Measurements from ENCODE around the gene RAB5IF.
A peak's percentile ranks its signal among the peaks of the same experiment; 100 is the strongest.
"Not testable (repeated sequence)": the region's sequence is repeated elsewhere in the genome, so short reads cannot be mapped to it uniquely, and the experiment has no call there.

The RAB5IF gene

DNA sequence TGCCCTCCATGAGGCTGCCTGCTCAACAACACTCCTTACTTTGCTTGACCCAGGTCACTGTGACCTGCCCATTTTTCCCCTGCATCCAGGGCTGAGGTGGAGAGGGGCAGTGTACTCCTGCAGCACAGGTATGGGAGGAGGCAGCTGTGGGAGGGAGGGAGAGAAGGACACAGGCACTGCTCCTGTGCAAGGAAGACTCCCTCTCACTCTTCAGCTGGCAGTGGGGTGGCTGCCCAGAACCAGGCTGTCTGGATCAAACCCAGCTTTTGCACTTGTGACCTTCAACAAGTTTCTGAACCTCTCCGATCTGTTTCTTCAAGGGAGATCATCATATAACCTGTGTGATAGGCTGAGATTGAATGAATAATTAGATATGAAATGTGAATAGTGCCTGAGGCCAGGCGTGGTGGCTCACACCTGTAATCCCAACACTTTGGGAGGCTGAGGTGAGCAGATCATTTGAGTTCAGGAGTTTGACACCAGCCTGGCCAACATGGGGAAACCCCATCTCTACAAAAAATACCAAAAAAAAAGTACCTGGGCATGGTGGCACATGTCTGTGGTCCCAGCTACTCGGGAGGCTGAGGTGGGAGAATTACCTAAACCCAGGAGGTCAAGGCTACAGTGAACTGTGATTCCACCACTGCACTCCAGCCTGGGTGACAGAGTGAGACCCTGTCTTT is 18.1 kb upstream of the RAB5IF start:
- DNase-seq, result no peak

- no peak for DNase-seq
Observed at GRCh38 chr20:36591281-36591680, 14.3 kb upstream of the RAB5IF start.

- DNase-seq, result peak; percentile 33
Observed at GRCh38 chr20:36591854-36592641, 13.5 kb upstream of the RAB5IF start.

DNA sequence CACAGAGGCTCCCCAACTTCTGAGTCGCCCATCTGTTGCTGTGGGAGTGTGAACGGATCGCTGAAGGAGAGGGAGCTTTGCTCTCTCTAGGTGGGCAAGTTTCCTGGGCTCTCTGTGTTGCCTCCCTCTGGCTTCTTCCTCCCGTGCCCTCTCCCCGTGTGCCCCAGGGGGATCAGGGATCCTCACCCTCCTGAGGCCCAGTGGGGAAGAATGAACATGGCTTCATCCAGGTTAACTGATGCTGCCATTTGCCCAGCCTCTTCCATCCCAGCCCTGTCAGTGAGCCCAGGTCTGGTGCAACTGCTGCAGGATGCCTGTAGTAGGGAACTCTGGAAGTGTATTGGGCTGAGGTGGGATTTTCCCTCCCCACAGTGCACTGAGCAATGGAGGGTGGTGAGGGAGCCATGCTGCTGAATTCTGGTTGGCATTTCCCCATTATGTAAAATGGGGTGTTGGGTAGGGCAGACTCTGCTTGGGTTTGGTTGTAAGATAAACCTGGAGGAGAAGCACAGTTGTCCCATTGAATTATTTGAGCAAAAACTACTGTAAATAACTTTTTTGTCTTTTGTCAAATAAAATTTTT is 12.1 kb upstream of the RAB5IF start:
- no peak for DNase-seq

GRCh38 chr20:36599912-36600345 is 5.7 kb upstream of the RAB5IF start:
- DNase-seq, result peak; percentile 71

GRCh38 chr20:36601540-36601939 is 4.0 kb upstream of the RAB5IF start:
- DNase-seq, result no peak

DNA sequence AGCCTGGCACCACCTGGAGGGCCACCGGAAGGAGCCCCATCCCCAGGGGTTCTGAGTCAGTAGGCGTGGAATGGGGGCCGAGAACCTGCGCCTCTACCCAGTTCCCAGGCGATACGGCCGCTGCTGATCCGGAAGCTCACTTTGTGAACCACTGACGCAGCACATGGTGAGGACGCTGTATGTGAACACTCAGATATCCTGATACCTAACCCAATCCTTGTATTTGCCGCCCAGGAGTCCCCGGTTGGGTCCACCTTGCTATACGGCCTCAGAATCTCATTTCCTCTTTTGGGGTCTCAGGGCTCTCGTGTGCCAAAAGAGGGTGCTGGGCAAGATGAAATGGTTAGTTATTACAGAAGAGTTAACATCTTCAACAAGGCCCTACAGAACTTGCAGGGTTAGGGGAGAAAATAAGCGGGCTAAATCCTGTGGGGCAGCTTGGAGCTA is 604 bp upstream of the RAB5IF start:
- DNase-seq, result peak; percentile 84

- DNase-seq, result peak; percentile 67
Observed at GRCh38 chr20:36606158-36607066, 833 bp downstream of the RAB5IF start.

- no peak for DNase-seq
Observed at GRCh38 chr20:36607586-36608387, 2.2 kb downstream of the RAB5IF start.

- not testable (repeated sequence) for DNase-seq
Observed at GRCh38 chr20:36608388-36608728, 2.8 kb downstream of the RAB5IF start.

DNA sequence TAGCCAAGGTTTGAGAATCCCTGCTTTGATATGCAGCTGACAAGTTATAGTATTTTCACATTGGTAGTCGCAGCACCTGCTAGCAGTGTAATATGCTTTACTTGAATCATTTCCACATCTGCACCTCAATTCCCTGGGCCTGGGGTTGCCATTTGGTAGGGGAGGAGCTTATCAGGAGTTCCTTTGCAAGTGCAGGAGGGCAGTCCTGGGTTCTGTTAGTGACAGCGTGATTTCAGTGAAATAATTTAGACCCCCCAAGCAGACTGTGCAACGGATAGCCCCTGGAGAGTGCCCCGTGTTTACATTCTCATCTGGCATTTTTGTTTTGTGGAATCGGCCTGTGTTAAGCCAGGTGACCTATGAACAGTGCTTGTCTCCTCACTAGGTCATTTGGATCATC is 6.0 kb downstream of the RAB5IF start:
- DNase-seq, result no peak

GRCh38 chr20:36613974-36614373 is 8.4 kb downstream of the RAB5IF start:
- DNase-seq, result no peak

- DNase-seq, result no peak
Observed at GRCh38 chr20:36614781-36615557, 9.4 kb downstream of the RAB5IF start.

- DNase-seq, result no peak
Observed at GRCh38 chr20:36620917-36621316, 15.3 kb downstream of the RAB5IF start.

- no peak for DNase-seq
Observed at GRCh38 chr20:36623444-36623843, 17.9 kb downstream of the RAB5IF start.

DNA sequence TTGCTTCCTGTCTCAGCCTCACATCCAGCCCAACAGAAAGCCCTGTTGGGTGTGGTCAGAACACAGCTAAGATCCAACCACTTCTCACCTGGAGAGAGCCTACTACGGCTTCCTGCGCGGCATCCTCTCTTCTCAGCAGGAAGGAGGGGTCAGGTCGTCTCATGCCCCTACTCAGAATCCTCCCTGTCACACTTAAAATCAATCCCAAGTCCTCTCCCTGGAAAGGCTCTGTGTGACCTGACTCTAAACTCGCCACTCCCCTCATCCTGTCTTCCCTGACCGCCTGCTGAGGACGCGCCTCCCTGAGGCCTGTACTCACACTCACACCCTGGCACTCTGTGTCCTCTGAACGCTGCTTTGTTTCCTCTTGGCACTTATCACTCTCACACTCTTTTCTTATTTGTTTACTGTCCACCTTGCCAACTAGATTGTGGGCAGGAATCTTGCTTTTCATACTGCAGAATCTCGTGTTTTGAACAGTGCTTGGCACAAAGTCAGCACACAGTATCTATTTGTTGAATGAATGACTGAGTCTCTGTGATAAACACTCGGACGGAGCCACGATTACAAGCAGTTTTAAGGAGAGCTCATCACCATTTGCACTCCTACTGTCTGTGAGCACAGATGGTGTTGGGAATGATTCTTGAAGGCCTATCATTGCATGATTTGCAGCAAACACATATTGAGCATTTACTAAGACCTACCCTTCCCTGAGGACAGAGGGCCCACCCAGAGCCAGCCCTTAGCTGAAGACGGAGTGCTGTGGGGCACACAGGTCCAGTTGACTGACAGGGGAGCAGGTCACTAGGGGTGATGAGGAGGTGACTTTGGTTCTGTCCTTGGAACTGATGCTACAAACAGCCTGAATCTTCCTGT is 18.7 kb downstream of the RAB5IF start:
- no peak for DNase-seq

DNA sequence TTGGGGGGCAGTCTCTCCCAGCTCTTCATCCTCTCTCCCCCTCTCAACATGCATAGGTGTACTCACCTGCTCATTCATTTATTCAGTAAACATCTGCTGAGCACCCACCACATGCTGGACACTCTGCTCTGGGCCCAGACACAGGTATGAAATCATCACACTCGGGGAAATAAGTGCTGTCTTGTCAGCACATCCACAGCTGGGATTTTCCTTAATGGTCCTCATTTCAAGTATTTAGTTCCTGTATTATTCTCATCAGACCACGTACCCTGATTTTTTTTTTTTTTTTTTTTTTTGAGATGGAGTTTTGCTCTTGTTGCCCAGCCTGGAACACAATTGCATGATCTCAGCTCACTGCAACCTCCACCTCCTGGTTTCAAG is 19.4 kb downstream of the RAB5IF start:
- DNase-seq, result no peak

GRCh38 chr20:36628076-36628475 is 22.5 kb downstream of the RAB5IF start:
- no peak for DNase-seq

- DNase-seq, result no peak
Observed at GRCh38 chr20:36629719-36630681, 24.4 kb downstream of the RAB5IF start.

Data from OCI-M1 (cell line).